Stimulated activated CD8-positive, alpha-beta memory T cell treated with anti-CD3 and anti-CD28 coated beads, Interleukin-12 subunit alpha, Interleukin-12 subunit beta, amount 100 ng/mL, for 1 hour (primary cell): Measurements from ENCODE around the gene ACSM3.
"Not testable (repeated sequence)": the region's sequence is repeated elsewhere in the genome, so short reads cannot be mapped to it uniquely, and the experiment has no call there.

Experiments
- DNase-seq: peaks from one replicate; pipeline ENCODE4 v3.0.0-alpha.2; 2020; ENCODE audit warnings: low read depth

Gene ACSM3

DNA sequence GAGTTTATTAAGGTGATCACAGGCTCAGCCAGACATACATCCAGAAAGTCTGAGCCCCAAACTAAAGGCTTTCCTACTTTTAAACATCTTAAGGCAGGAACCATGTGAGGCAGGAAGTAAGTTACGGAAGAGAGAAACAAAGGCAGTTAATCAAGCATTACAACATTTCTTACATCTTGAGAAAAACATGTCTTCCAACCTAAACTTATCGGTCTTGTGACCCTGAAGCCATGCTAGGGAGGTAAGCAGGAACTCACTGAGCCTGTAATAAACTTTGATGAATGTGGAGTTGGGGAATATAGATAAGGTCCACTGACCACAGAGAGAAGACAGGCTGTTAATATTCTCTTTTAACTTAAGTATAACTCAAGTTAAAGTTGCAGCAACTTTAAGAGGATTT lies 3.5 kb upstream of the ACSM3 start:
- DNase-seq, result no peak

DNA sequence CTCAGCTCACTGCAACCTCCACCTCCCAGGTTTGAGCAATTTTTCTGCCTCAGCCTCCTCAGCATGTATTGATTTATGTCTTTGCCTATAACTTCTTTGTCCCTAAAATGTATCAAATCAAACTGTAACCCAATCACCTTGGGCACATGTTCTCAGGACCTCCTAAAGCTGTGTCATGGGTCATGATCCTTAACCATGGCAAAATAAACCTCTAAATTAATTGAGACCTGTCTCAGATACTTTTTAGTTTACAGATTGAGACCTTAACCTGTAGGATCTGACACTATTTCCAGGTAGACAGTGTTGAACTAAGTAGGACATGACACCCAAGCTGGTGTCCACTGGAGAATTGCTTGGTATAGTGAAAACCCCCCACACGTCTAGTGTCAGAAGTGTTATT lies 2.6 kb upstream of the ACSM3 start:
- no peak for DNase-seq

DNA sequence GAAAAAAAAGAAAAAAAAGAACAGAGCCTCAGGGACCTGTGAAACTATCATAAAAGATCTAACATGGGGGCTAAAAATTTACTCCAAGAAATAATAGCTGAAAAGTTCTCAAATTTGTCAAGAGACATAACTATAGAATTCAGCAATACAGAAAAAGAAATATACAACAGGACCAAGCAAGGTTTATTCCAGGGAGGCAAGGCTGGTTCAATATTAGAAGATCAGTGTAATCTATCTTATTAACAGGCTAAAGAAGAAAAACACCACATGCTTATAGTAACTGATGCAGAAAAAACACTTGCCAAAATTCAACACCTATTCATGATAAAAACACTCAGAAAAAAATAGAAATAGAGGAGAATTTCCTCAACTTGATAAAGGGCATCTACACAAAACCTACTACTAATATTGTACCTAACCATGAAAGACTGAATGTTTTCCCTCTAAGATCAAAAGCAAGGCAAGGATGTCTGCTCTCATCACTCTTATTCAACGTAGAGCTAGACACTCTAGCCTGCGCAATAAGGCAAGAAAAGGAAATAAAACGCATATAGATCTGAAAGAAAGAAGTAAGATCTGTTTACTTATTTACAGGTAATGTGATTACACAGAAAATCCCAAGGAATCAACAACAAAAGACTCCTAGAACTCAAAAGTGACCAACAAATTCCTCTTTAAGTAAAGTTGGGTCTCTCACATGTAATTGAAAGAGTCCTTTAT lies 1.2 kb upstream of the ACSM3 start:
- DNase-seq, result no peak

DNA sequence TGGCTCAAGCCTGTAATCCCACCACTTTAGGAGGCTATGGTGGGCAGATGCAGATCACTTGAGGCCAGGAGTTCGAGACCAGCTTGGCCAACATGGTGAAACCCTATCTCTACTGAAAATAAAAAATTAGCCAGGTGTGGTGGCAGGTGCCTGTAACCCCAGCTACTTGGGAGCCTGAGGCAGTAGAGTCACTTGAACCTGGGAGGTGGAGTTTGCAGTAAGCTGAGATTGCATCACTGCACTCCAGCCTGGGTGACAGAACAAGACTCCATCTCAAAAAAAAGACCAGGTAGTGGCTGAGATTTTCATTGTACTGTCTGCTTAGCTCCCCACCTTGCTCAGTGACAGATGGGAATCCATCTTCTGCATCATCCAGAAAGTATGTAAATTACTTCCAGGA lies 634 bp downstream of the ACSM3 start:
- not testable (repeated sequence) for DNase-seq

DNA sequence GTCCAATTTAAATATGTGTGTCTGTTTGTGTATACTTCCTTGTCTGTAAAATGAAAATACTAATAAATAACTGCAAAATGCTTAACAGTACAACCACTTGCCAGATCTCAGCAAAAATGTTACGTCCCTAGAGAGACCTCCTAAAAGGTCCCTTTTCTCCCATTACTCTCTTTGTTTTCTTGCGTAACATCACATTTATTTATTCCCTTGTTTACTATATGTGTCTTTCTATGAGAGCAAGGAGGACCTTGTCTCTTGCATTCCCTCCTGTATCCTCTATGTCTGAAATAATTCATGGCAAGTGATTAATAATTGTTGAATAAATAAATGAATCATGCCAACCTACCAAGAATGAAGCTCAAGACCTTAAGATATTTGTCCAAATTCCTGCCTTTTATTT lies 1.9 kb downstream of the ACSM3 start:
- no peak for DNase-seq

DNA sequence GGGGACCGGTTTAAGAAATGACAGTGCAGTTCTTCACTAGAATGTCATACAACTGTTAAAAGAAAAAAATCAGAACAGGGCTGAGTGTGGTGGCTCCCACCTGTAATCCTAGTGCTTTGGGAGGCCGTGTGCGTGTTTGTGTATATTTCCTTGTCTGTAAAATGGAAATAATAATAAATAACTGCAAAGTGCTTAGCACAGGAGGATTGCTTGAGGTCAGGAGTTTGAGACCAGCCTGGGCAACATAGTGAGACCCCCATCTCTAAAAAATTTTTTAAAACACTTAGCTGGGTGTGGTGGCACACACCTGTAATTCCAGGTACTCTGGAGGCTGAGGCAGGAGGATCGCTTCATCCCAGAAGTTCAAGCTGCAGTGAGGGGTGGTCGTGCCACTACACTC lies 2.5 kb downstream of the ACSM3 start:
- no peak for DNase-seq

DNA sequence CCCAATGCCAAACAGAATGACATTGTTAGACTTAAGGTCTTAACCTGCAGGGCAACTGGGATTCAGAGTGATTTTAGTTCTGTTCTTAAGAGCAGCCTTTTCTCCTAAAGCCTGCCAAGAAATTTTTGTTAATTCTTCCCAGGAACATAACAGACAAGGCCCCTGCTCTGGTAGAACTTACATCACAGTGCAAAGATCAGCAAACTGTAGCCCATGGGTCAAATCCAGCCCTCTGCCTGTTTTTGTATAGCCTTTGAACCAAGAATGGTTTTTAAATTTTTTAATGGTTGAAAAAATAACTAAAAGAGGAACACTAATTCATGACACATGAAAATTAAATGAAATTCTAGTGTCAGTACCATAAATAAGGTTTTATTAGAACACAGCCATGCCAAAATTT lies 3.8 kb downstream of the ACSM3 start:
- no peak for DNase-seq

DNA sequence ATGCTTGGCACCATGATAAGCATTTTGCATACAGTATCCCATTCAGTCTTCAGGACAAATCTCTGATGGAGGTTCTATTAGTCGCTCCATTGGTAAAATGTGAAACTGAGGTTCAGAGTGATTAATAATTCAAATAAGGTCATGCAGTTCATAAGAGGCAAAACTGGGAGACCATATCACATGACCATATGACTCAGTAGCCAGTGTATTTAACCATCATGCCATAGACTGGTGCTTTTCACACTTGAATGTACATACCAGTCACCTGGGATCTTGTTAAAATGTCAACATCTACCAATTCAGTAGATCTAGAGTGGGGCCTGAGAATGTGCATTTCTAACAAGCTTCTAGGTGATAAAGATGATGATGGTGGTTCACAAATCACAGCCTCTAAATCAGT lies 4.3 kb downstream of the ACSM3 start:
- DNase-seq, result no peak

DNA sequence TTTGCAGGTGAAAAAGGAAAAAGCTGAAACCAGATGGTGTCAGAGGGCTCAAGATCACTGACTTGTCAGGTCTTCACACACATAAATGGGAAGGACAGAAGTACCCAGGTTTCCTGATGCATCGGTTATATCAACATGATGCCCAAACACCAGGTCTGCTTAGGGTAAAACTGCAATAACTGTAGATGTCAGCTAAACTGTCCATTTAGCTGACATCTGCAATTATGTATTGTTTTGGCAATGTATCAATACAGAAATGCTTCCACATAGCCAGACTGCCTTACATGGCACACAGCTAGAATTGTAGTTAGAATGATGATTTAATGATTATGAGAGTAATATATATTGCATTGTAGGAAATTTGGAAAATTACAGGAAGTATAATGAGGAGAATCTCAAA lies 5.0 kb downstream of the ACSM3 start:
- DNase-seq, result no peak

DNA sequence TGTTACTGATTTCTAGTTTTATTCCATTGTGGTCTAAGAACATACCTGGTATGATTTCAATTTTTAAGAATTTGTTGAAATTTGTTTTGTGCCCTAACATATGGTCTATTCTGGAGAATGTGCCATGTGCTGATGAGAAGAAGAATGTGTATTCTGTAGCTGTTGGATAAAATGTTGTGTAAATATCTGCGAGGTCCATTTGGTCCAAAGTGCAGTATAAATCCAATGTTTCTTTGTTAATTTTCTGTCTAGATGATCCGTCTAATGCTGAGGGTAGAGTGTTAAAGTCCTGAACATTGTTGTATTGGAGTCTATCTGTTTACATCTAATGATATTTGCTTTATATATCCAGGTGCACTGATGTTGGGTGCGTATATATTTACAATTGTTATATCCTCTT lies 9.9 kb downstream of the ACSM3 start:
- no peak for DNase-seq

DNA sequence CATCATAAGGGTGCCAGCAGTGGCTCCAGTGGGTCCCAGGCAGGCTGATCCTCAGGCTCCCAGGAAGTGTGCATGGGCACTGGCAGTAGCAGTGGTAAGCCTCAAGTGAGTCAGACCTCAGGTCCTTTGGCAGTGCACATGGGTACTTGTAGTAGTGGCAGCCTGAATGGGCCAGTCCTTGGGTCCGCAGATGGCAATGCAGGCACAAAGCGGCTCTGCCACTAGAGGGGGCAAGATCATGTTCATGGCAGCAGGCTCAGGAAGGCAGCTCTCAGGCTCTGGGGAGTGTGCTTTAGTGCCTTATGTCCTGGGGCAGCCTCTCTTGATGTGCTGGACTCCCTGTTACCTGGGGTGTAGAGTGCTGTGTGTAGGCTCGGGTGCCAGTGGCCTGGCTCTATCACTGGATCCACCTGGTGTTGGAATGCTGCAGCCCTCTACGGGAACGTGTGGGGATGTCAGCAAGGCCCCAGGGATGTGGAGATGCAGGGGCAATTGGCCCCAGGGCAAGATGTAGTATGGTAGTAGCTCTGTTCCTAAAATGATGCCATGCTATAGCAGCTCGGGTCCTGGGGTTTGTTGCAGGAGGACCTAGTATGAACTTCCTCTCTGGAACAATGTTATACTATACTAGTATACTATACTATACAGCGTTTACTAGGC lies 11.0 kb downstream of the ACSM3 start:
- DNase-seq, result peak; percentile 10

DNA sequence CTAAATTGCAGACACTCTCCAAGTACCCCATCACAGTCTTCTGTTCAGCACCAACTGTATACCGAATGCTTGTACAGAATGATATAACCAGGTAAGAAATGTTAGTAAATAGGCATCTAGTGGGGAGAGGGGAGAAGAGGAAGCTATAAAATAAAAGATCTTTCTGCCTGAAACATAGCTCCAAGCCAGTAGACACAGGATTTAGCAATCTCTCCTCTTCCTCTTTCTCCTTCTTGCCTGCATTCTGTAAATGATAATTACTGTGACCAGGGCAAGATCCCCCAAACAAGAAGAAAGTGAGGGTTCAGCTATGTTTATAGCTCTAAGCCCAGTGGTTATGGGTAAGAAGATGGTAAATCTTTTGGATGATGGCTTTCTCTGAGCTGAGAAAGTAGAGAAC lies 17.9 kb downstream of the ACSM3 start:
- DNase-seq, result no peak

DNA sequence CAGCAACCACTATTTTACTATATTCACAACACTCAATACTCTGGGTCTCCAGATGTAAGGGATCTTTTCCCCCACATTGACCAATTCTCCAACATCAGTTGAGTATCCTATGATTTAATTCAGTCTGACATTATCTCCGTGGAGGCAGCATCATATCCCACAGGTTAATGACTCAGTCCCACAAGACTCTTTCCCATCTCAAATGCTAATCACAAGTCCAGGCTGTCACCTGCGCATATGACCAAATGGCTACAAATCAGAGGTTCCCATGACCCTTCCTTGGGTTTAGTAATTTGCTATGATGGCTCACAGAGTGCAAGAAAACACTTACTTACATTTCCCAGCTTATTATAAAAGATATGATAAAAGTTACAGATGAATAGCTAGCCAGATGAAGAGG lies 18.7 kb downstream of the ACSM3 start:
- no peak for DNase-seq

DNA sequence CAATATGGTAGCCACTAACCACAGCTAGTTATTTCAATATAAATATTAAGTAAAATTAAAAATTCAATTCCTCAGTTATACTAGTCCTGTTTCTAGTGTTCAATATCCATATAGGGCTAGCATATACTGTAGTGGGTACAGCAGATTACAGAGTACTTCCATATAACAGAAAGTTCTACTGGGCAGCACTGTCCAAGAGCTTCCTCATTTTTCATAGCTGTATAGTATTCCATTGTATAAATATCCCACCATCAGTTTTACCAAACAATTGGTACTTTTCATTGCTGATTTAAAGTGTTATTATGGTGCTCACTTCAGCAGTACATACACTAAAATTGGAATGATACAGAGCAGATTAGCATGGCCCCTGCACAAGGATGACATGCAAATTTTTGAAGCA lies 20.4 kb downstream of the ACSM3 start:
- DNase-seq, result no peak

DNA sequence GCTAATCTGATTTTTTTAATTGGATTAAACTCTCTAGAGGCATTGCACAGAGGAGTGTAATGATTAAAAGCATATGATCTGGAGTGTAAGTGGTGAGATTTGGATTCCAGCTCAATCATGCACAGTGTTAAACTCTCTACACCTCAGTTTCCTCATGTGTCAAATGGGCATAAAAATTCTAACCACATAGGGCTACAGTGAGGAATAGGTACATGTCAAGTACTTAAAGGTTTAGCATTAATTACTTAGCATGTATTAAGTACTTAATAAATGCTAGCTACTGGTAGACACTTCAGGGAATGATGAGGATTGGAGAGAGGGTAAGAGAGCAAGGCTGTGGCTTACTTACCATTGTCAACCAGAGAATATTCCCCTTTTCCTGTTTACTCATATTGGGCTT lies 25.3 kb downstream of the ACSM3 start:
- DNase-seq, result no peak

DNA sequence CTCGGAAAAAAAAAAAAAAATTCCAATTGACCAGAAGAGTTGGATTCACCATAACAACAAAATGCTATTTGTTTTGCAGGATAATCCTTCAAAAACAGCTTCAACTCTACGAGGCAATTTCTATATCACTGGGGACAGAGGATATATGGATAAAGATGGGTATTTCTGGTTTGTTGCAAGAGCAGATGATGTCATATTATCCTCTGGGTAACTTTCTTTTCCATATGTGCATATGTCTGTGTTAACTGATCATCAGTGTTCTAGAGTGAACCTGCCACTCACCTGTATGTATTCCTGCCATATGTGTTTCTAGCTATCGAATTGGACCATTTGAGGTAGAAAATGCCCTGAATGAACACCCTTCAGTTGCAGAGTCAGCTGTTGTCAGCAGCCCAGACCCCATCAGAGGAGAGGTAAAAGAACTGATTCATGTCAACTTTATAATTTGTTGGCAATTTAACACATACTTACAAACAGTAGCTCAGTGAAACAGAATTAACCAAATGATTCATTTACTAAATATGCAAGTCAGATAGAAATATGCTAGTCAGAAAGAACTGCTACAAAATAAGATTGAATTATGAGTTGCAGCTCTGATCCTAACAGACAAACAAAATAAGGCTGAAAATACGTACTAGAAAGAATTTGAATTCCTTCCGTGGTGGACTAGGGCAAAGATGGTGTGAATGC lies 28.3 kb downstream of the ACSM3 start:
- DNase-seq, result no peak

DNA sequence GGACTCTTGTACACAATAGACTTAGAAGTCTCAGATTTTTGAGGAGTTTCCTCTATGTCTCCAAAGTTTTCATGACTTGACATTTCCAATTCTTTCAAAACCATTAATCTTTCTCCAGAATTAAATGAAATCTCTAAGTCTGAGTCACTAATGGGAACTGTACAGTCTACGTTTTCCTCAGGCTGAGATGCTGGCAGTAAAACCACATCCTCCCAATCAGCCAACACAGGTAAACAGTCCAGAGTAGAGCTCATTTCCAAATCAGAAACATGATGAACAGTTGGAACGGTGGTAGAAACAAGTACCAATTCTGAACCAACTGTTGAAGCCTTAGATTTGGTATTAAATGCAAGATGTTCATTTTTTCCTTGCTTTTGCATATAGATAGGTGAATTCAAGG lies 34.5 kb downstream of the ACSM3 start:
- DNase-seq, result no peak

DNA sequence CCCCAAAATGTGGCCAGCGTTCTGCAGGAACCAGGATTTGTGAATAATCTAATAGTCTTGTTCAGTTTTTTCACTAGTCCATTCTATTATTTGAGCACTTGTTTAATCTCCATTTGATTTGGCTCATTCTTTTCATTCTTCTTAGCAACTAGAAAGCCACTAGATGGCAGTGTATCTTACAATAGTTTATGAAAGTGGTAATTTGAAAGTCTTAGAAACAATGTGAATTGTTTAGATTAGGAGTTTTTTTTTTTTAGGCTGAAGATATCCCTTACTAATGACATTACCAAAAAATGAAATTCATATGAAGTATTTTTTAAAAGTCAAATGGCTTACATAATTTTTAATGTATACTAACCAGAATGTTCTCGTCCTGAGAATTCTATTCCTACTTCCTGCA lies 35.8 kb downstream of the ACSM3 start:
- DNase-seq, result no peak

DNA sequence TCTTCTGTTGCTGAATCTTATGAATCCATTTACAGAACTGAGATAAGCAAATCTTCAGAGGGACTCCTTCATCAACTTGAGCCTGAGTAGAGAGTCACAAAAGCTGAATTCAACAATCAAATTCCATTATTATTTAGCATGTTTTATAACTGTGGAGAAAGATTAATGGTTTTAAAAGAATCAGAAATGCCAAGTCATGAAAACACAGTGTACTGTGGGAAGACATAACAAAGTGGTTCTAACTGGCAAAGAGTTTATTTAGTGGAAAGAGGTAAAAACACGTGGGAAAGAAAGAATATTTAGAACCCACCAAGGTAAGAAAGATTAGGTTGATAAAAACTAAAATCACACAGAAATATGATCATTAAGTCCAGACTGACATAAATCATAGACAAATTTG lies 37.5 kb downstream of the ACSM3 start:
- DNase-seq, result no peak

DNA sequence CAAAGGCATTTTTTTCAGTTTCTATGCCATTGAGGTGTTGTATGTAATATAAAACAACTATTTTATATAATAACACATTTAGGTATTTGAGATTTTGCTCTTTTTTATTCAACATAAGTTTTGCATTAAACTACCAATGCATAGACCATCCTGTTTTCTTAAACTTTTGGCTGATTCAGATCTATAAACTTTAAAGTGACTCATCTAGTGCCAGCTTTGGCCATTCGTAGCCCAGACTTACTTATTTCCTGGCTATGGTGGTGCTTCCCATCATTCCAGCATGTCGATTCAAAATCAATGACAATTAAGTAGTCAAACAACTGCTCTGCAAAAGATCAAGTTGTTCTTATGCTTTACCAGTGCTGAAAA lies 39.4 kb downstream of the ACSM3 start:
- DNase-seq, result no peak

DNA sequence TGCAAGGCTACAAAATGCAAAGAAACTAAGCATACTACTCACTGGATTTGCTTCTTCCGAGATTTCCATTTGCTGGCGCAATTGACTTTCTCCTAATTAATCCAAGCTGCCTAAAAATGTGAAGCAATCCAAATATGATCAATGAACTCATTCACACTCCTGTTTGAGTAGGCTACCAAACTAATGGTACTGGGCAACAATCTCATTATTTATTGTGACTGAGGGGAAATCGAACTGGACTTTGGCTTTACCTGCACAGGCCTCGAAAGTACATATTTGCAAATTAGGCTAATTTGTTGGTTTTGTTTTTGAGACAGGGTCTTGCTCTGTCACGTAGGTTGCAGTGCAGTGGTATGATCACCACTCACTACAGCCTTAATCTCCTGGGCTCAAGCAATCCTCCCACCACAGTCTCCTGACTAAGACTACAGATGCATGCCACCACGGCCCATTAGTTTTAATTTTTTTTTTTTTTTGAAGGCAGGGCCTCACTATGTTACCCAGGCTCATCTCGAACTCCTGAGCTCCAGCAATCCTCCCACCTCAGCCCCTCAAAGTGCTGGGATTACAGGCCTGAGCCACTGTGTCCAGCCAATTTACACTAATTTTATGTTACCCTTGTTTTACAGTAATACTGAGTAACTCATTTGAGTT lies 39.9 kb downstream of the ACSM3 start:
- DNase-seq, result no peak

DNA sequence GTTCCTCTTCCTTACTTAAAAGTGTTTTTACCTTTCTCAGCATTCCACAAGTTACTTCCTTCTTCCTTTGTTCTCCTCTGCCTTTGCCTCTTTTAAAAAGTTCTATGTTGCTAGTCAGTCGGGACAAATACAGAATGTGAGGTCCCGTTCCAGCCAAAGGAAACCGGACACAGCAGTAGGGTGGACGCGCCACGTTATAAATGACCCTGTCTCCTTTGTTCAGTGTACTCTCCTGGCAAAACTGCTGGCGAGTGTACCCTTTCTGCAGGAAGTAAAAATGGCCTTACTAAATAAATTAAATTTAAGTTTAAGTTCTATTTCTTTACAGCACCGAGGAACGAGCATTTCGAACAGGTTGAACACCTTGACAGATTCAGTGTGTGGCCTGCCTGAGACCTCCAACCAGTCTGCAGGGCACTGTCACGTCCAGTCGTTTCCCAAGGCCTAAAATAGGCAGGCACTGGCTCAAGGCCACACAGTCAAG lies 41.9 kb downstream of the ACSM3 start:
- DNase-seq, result not testable (repeated sequence)
